Kidney tubule cell (primary cell): ENCODE results near the gene ZNF827.

Experiments
- DNase-seq: peaks from one replicate; pipeline ENCODE4 v3.0.0-alpha.2; 2018; ENCODE audit warnings: low spot score

Gene ZNF827

GRCh38 chr4:145933134-145933533, 5.5 kb downstream of the ZNF827 start:
- DNase-seq = peak; percentile 57

- DNase-seq = no peak
Measured at GRCh38 chr4:145931403-145931802, 7.2 kb downstream of the ZNF827 start.

GRCh38 chr4:145930592-145930991, 8.0 kb downstream of the ZNF827 start:
- no peak for DNase-seq

GRCh38 chr4:145929415-145930178, 9.0 kb downstream of the ZNF827 start:
- no peak for DNase-seq

- no peak for DNase-seq
Measured at GRCh38 chr4:145928748-145929147, 9.9 kb downstream of the ZNF827 start.

GRCh38 chr4:145927030-145927429, 11.6 kb downstream of the ZNF827 start:
- DNase-seq = no peak

GRCh38 chr4:145921231-145921630, 17.4 kb downstream of the ZNF827 start:
- DNase-seq = no peak

- DNase-seq = peak; percentile 92
Measured at GRCh38 chr4:145920205-145920604, 18.4 kb downstream of the ZNF827 start.

GRCh38 chr4:145912376-145912775, 26.2 kb downstream of the ZNF827 start:
- DNase-seq = no peak

GRCh38 chr4:145909773-145910172, 28.9 kb downstream of the ZNF827 start:
- peak; percentile 71 for DNase-seq

GRCh38 chr4:145909281-145909715, 29.3 kb downstream of the ZNF827 start:
- peak; percentile 93 for DNase-seq

- no peak for DNase-seq
Measured at GRCh38 chr4:145907812-145908211, 30.8 kb downstream of the ZNF827 start.

GRCh38 chr4:145907390-145907789, 31.2 kb downstream of the ZNF827 start:
- DNase-seq = no peak

- DNase-seq = peak; percentile 40
Measured at GRCh38 chr4:145904413-145905177, 34.0 kb downstream of the ZNF827 start.

GRCh38 chr4:145902522-145902921, 36.1 kb downstream of the ZNF827 start:
- DNase-seq = no peak

- DNase-seq = peak; percentile 55
Measured at GRCh38 chr4:145899886-145900460, 38.6 kb downstream of the ZNF827 start.

- no peak for DNase-seq
Measured at GRCh38 chr4:145898926-145899531, 39.6 kb downstream of the ZNF827 start.

GRCh38 chr4:145898466-145898865, 40.2 kb downstream of the ZNF827 start:
- no peak for DNase-seq

GRCh38 chr4:145895056-145895455, 43.6 kb downstream of the ZNF827 start:
- no peak for DNase-seq

- no peak for DNase-seq
Measured at GRCh38 chr4:145891958-145892357, 46.7 kb downstream of the ZNF827 start.

- DNase-seq = no peak
Measured at GRCh38 chr4:145890689-145891088, 47.9 kb downstream of the ZNF827 start.

GRCh38 chr4:145888393-145888792, 50.2 kb downstream of the ZNF827 start:
- no peak for DNase-seq
